ENCODE measurements around the gene CYTH4.
A peak's percentile ranks its signal among the peaks of the same experiment; 100 is the strongest.

Gene CYTH4

GRCh38 chr22:37292641-37293040 lies 10.3 kb downstream of the CYTH4 start:
- DNase-seq: no peak

DNA sequence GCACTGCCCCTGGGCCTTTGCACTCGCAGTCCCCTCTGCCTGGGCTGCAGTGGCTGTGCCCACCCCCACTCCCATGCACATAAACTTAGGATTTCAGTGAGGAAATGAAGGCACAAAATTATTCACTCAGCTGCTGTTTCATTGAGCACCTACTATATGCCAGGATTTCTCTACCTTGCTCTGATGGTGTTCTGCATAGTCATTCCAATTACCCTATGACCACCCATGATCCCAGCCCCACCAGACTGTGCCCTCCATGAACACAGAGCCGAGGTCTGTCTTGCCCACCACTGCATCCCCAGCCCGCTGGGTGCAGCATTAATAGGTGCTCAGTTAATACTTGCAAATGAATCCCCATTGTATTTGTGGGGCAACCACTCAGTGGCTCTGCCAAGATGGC lies 10.9 kb downstream of the CYTH4 start:
- DNase-seq: no peak

GRCh38 chr22:37294747-37295146 lies 12.4 kb downstream of the CYTH4 start:
- no peak for DNase-seq

- no peak for DNase-seq
These were observed 13.0 kb downstream of the CYTH4 start for GRCh38 chr22:37295213-37295886.

DNA sequence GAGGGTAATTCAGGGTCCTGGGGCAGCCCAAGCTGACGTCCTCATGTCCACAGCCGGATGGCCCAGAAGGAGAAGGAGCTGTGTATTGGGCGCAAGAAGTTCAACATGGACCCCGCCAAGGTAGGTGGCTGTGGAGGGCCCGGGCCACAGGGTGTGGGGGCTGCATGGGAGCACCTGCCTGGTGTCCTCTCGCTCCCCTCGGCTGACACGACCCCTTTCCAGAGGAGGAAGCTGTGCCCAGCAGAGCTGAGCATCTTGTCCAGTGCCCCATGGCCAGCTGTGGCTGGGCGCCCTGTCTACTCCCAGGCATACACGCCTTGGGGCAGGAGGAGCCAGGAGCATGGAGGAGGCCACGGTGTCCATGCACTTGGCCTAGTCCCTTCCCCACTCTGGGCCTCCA lies 13.6 kb downstream of the CYTH4 start:
- no peak for DNase-seq

GRCh38 chr22:37298748-37299495 lies 16.6 kb downstream of the CYTH4 start:
- DNase-seq: no peak

DNA sequence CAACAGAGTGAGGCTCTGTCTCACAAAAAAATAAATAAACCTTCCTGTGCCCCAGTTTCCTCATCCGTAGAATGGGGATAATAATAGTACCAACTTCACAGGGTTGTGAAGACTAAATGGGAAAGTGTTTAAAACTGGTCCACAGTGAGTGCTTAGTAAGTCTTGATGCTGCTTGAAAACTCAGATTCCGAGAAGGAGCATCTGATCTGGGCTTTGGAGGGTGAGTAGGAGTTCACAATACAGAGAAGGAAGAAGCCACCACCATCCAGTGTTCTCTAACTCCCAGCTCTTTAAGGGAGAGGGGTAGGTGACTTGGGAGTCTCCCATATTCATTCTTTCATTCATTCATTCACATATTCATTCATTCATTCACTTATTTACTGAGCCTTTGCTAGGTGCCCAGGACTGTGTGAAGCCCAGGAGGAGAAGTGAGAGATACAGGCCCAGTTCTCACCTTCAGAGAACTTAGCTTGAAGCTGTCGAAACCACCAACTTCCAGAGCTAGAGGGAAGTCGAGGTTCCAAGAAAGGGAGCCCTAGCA lies 17.7 kb downstream of the CYTH4 start:
- no peak for DNase-seq

- DNase-seq: peak; percentile 36
These were observed 18.3 kb downstream of the CYTH4 start for GRCh38 chr22:37300551-37301017.

DNA sequence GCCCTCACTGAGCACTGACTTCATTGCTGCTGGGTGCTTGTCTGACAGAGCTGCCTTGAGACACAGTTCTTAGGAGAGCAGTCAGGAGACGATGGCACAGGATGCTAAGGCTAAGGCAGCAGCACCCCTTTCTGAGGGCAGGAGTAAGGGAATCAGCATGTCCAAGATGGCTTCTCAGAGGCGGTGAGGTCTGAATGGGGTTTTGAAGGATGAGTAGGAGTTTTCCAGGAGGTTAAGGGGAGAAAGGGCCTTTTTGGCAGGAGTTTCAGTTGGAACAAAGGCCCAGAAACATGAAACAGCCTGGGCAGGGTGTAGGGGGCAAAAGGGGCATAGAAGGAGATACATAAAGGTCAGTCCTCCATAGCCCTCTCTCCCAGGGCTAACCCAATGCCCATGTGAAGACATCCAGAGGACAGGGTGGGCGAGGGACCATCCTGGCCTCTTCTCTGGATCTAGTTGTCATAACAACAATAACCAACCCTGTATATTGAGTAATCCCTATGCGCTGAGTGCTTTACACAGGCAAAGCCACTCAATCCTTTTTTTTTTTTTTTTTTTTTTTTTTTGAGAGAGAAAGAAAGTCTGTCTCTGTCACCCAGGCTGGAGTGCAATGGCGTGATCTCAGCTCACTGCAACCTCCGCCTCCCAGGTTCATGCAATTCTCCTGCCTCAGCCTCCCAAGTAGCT lies 19.0 kb downstream of the CYTH4 start:
- no peak for DNase-seq

DNA sequence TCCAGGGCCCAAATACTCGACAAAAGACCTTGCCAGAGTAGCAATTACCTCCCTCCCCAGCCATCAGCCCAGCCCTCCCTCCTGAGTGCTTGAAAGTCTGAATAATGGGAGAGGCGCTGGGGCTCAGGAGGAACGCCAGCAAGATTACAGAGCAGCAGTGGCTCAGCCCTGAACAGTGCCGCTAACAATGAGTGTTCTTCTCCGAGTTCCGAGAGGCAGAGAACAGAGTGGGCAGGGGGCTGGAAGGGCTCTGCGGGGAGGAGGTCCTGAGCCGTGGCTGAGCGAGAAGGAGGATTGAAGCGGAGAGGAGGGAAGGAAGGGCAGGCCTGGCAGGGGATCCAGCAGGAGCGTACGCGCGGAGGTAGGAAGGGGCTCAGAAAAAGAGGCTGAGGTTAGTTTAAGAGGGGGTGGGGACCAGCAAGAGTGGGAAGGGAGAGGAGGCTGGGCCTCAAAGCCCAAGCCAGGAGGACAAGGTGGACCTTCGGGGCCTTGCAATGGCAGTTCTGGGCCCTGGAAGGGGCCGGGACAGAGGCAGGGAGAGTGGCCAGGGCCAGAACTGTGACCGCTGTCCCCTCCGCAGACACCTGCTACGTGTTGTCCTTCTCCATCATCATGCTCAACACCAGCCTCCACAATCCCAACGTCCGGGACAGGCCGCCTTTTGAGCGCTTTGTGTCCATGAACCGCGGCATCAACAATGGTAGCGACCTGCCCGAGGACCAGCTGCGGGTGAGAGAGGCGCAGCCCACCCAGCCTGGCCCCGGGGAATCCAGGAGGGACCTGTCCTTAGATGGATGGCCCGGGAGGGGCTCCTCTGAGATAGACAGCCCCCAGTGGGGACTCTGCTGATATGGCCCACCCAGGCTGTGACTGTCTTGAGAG lies 20.6 kb downstream of the CYTH4 start:
- no peak for DNase-seq

DNA sequence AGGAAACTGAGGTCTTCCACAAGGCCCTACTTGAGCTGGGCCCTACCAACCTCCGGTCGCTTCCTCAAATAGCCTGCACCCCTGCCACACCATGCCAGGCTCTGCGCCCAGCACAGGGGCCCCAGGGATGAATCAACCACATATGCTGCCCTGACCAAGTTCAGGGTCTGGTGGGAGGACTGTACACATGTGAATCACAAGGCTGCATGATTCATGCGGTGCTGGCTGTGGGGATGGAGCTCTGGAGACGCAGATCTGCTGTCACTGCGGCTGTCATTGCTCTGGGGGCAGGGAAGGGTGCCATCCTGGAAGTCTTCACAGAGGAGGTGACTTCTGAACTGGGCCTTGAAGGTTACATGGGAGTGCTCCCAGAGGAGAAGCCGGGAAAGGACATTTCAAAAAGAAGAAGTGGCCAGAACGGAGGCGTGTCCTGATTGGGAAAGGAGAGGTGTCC lies 21.5 kb downstream of the CYTH4 start:
- peak; percentile 53 for DNase-seq

DNA sequence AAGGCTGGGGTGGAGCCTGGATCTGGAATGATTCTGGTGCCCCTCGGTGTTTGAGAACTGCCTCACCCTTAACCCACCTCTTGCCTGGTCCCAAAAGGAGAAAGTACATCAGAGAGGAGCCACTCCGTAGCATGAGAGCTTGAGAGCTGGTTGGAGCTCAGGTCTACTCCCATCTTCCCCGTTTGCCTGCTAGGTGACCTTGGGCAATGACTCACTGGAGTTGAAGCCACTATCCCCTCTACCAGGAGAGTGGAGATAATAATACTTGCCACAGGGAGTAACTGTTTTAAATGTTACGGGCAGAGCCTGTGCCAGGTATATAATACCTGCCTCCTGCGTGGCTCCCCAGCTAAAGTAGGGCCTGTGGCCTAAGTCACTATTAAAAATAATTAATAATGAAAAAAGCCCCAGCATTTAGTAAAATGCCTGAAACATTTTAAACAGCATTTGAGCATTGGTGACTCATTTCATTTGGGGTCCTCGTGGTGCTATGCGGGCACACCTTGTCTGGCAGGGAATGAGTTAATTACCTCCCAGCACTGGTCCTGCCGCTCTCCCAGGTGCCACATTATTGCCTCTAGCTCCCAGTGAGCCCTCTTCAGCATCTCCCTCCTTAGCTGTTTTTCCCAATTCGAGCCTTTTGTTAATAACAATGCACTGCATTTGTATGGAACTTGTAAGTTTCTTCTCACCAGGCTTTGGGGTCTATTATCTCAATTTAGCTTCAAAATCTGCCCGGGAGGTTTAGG lies 22.5 kb downstream of the CYTH4 start:
- peak; percentile 14 for DNase-seq

DNA sequence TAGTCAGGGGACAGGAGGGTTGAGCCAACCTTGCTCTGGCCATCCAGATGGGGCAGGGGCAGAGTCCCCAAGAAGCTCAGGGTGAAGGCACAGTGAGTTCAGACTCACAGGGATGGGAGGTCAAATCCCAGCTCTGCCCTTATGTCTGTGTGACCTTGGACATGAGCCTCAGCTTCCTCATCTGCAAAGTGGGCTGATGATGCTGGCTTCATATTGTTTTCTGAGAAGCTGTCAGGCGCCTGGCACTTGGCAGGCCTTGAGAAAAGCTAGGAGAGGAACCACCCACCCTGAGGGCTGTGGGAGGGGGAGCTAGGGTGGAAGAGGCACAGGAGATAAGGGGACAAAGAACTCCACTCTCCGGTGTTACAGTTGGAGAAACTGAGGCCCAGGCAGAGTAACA lies 23.6 kb downstream of the CYTH4 start:
- no peak for DNase-seq

DNA sequence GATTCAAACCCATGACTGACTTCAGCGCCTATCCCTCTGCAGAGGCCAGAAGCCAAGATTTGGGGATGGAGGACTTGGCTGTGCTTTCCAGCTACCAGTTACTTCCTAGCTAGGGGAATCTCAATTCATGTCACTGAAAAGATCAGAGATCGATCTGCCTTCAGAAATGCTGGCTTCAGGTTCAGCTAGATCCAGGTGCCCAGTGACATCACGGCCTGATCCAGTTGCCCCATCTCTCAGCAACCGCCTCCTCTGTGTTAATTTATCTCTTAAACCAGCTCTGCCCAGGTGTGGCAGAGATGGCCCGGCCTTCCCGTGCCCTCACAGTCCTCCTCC lies 24.2 kb downstream of the CYTH4 start:
- DNase-seq: no peak

- no peak for DNase-seq
These were observed 26.3 kb downstream of the CYTH4 start for GRCh38 chr22:37308385-37309200.

GRCh38 chr22:37309211-37310074 lies 27.1 kb downstream of the CYTH4 start:
- peak; percentile 57 for DNase-seq

DNA sequence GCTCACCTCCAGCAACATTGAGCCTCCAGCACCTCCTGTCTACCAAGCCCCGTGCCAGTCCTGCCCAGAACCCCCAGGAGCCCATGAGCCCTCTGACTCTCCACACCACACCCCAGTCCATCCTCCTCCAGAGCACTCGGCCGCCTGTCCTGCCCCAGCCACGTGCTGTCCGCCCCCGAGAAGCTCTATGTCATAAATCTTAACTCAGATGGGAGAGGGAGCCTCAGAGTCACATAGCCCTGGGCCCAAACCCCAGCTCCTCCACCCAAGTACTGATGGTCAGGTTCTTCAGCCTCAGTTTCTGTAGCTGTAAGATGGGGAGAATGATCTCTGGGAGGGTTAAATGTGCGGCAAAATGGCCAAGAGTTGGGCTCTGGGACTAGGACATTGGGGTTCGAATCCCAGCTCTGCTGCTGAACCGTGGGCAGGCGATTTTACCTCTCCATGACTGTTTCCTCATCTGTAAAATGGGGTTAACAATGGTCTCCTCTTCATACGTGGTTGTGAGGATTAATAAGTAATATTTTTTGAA lies 27.8 kb downstream of the CYTH4 start:
- DNase-seq: no peak

DNA sequence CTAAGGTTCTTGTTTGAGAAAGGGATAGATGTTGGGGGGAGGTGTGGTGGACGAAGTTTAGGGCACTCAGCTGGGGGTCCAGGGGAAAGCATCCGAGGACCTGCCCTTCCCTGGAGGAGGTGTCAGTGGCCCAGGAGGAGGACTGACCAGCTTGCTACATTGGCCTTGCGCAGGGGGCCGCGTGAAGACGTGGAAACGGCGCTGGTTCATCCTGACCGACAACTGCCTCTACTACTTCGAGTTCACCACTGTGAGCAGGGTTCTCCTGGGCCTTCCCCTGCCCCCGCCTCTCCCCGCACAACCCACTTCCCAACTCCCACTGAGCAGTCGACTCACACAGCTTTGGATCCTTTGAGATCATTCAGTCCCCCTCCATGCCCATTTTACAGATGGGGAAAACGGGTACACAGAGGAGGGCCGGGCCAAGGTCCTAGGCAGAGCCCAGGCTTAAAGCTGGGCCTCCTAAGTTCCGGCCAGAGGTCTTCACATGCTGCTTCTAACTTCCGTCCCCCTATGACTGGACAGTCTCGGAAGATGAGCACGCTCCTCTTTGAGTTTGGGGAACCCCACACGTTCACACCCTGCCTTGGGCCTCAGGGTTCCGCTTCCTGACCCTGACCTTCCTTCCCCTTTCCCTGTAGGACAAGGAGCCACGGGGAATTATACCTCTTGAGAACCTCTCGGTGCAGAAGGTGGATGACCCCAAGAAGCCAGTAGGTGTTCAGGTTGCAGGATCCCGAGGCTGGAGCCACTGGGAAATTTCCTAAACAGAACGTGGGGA lies 28.7 kb downstream of the CYTH4 start:
- no peak for DNase-seq

Measured in hematopoietic multipotent progenitor cell treated with erythropoietin and hydrocortisone succinate and interleukin-3 and kit ligand, for 8 days (in vitro differentiated cells).